ENCODE measurements around the gene ME1. TPM values are rescaled to one million over a fixed set of nuclear protein-coding genes. Genes with fewer than 3 reads are reported as not detected.

The ME1 gene
- total RNA-seq, 1 experiment from 2014 or later, result 40.5 TPM

- TF ChIP-seq FOSL1 (IDR thresholded peaks at IDR 0.05; ENCODE audit: low read depth) (0 out of 2 replicates have a peak, but pooled peaks have one; percentile 6), CTCF (IDR thresholded peaks at IDR 0.05 in 2 of 3, conservative IDR thresholded peaks at IDR 0.05 in 1 of 3; ENCODE audit: borderline replicate concordance in 1 of 3, insufficient read depth in 1 of 3, low read depth in 2 of 3, low read length in 2 of 3) (no peak)
- H2AFZ ChIP-seq (ENCODE audit: low read depth, low read length, poor library complexity, severe bottlenecking), result no peak overlapping the region
- ATAC-seq (no peak), DNase-seq (ENCODE audit: low read depth, low spot score) (no peak)
- intact Hi-C loops (cut with micrococcal nuclease), result no loop called here
- H3K4me1 ChIP-seq (ENCODE audit: control insufficient read depth in 1 of 2, insufficient read depth in 2 of 2, low read length in 2 of 2), result peaks cover 6 to 9% of the 10 kb centered on the region in 2 experiments; a peak in 3 of 4 replicates
- no peaks in the 10 kb centered on the region for H3K79me2 ChIP-seq (ENCODE audit: insufficient read depth, low read length)
- CTCF ChIA-PET, result no interaction called here
- peaks cover 0 to 8% of the 10 kb centered on the region in 2 experiments; a peak in 2 of 4 replicates for H3K36me3 ChIP-seq (ENCODE audit: control insufficient read depth in 1 of 2, insufficient read depth in 2 of 2, low read length in 2 of 2)
- H3K27me3 ChIP-seq (ENCODE audit: insufficient read depth, low read length), result no peaks in the 10 kb centered on the region
- no peaks in the 10 kb centered on the region for H3K9me2 ChIP-seq (ENCODE audit: insufficient read depth)
- no TSS peak for BruUV-seq (replicated peaks)
- H3K4me2 ChIP-seq (ENCODE audit: low read length), result no peak overlapping the region
- RAD21 ChIA-PET (ENCODE audit: low non-redundant PET in 1 of 2, low total read pairs in 2 of 2, uncharacterized antibody in 2 of 2, unreplicated experiment in 2 of 2), result no interaction called here
- no peak overlapping the region for H3K4me3 ChIP-seq (replicated peaks in 1 of 2; ENCODE audit: low read depth in 1 of 2, low read length in 2 of 2)
- no peaks in the 10 kb centered on the region for H3K9me3 ChIP-seq (ENCODE audit: control insufficient read depth in 1 of 2, insufficient read depth in 1 of 2, low read depth in 1 of 2, low read length in 2 of 2)
- no peak overlapping the region for H3K27ac ChIP-seq (ENCODE audit: low read depth, low read length)
- no peaks in the 10 kb centered on the region for H4K20me1 ChIP-seq (ENCODE audit: insufficient read depth)
- H3K9ac ChIP-seq (ENCODE audit: low read length), result no peak overlapping the region
- POLR2A ChIA-PET, result no interaction called here
These were observed 178.1 kb downstream of the ME1 start for GRCh38 chr6:83252719-83253118.

- Histone ChIP-seq H3K9me2 (ENCODE audit: insufficient read depth) (no peaks in the 10 kb centered on the region), H3K9ac (ENCODE audit: low read length) (no peak overlapping the region), H3K36me3 (ENCODE audit: control insufficient read depth in 1 of 2, insufficient read depth in 2 of 2, low read length in 2 of 2) (peaks cover 0 to 8% of the 10 kb centered on the region in 2 experiments; a peak in 2 of 4 replicates), H3K79me2 (ENCODE audit: insufficient read depth, low read length) (no peaks in the 10 kb centered on the region), H3K4me3 (replicated peaks in 1 of 2; ENCODE audit: low read depth in 1 of 2, low read length in 2 of 2) (no peak overlapping the region), H3K4me1 (ENCODE audit: control insufficient read depth in 1 of 2, insufficient read depth in 2 of 2, low read length in 2 of 2) (peaks cover 6 to 9% of the 10 kb centered on the region in 2 experiments; a peak in 3 of 4 replicates), H2AFZ (ENCODE audit: low read depth, low read length, poor library complexity, severe bottlenecking) (no peak overlapping the region), H3K9me3 (ENCODE audit: control insufficient read depth in 1 of 2, insufficient read depth in 1 of 2, low read depth in 1 of 2, low read length in 2 of 2) (no peaks in the 10 kb centered on the region), H4K20me1 (ENCODE audit: insufficient read depth) (no peaks in the 10 kb centered on the region), H3K27me3 (ENCODE audit: insufficient read depth, low read length) (no peaks in the 10 kb centered on the region), H3K27ac (ENCODE audit: low read depth, low read length) (no peak overlapping the region), H3K4me2 (ENCODE audit: low read length) (no peak overlapping the region)
- no peak for DNase-seq (ENCODE audit: low read depth, low spot score)
- no peak for ATAC-seq
- POLR2A ChIA-PET, result no interaction called here
- RAD21 ChIA-PET (ENCODE audit: low non-redundant PET in 1 of 2, low total read pairs in 2 of 2, uncharacterized antibody in 2 of 2, unreplicated experiment in 2 of 2), result no interaction called here
- TF ChIP-seq ZNF274 (IDR thresholded peaks at IDR 0.05; ENCODE audit: low read depth, low read length), result no peak
- TF ChIP-seq EZH2 (IDR thresholded peaks at IDR 0.05), result no peak
- no peak for TF ChIP-seq RAD21 (IDR thresholded peaks at IDR 0.05; ENCODE audit: low read depth)
- intact Hi-C loops (cut with micrococcal nuclease), result no loop called here
- CTCF ChIA-PET, result no interaction called here
- no TSS peak for BruUV-seq (replicated peaks)
These were observed 180.6 kb downstream of the ME1 start for GRCh38 chr6:83250235-83250634.
